Smooth muscle cell (in vitro differentiated cells): Measurements from ENCODE around the gene ERBB3. TPM values are rescaled to one million over a fixed set of nuclear protein-coding genes. Genes with fewer than 3 reads are reported as not detected.

Experiments used
- DNase-seq: peaks from one replicate; lab custom pipeline; 2025; ENCODE audit not compliant: unreplicated experiment; lab: John Stamatoyannopoulos, UW
- H2AFZ ChIP-seq: fragments of 200-600 bp; sonication (generic); 2 replicates; pipeline ENCODE4 v1.6.0; 2016; ENCODE audit warnings: antibody characterized with exemption, low read depth, mild to moderate bottlenecking
- H3F3A ChIP-seq: fragments of 200-600 bp; sonication (generic); 2 replicates; pipeline ENCODE4 v1.6.0; 2017; ENCODE audit warnings: antibody characterized with exemption, low read depth
- H3K27ac ChIP-seq: fragments of 200-600 bp; sonication (generic); 2 replicates; pipeline ENCODE4 v1.5.1; 2016; ENCODE audit warnings: low read depth, mild to moderate bottlenecking
- H3K27me3 ChIP-seq: fragments of 200-600 bp; sonication (generic); 2 replicates; pipeline ENCODE4 v1.6.1; 2016; ENCODE audit warnings: low read depth, mild to moderate bottlenecking
- H3K36me3 ChIP-seq: fragments of 200-600 bp; sonication (generic); 2 replicates; pipeline ENCODE4 v1.5.1; 2016; ENCODE audit warnings: low read depth
- H3K4me1 ChIP-seq: fragments of 200-600 bp; sonication (generic); 2 replicates; pipeline ENCODE4 v1.5.1; 2016; ENCODE audit warnings: low read depth
- H3K4me2 ChIP-seq: fragments of 200-600 bp; sonication (generic); 2 replicates; pipeline ENCODE4 v1.6.0; 2016; ENCODE audit warnings: mild to moderate bottlenecking
- H3K4me3 ChIP-seq: fragments of 200-600 bp; sonication (generic); 2 replicates; pipeline ENCODE4 v1.5.1; 2016; ENCODE audit warnings: mild to moderate bottlenecking
- H3K79me2 ChIP-seq: fragments of 200-600 bp; sonication (generic); 2 replicates; pipeline ENCODE4 v1.6.0; 2016; ENCODE audit warnings: low read depth, mild to moderate bottlenecking
- H3K9ac ChIP-seq: fragments of 200-600 bp; sonication (generic); 2 replicates; pipeline ENCODE4 v1.6.0; 2016; ENCODE audit warnings: low read depth
- H3K9me3 ChIP-seq: fragments of 200-600 bp; sonication (generic); replicated peaks from 2 replicates; pipeline ENCODE4 v1.5.1; 2016; ENCODE audit warnings: low read depth
- H4K20me1 ChIP-seq: fragments of 200-600 bp; sonication (generic); 2 replicates; pipeline ENCODE4 v1.6.0; 2016; ENCODE audit warnings: low read depth
- WGBS: methylation state at CpG from one replicate; pipeline ENCODE4 v1.1.7; 2016; ENCODE audit warnings: low lambda C conversion rate; 5-methylcytosine and 5-hydroxymethylcytosine counted together
- polyA plus RNA-seq: library from polyadenylated mRNA; unstranded; fragments of >200 nt; fragmentation: Nextera tagmentation; extraction: Ambion mirVana; gene quantifications from 2 replicates; pipeline ENCODE4 v1.2.1, GENCODE V29; 2016
- total RNA-seq: library from RNA; depleted of rRNA; stranded (reverse); fragments of >200 nt; gene quantifications from 2 replicates; pipeline ENCODE4 v1.2.3, GENCODE V29; 2014
- TF ChIP-seq, protein P1 (sequence below): fragments of 200-600 bp; sonication (generic); IDR thresholded peaks from 2 replicates; pipeline ENCODE4 v1.5.1; 2017; ENCODE audit warnings: borderline replicate concordance, mild to moderate bottlenecking, antibody characterized with exemption; ENCODE audit not compliant: insufficient read depth, poor library complexity, severe bottlenecking

The ERBB3 gene
- total and polyA plus RNA-seq, 2 experiments from 2014 or later, result 1.2 to 9.2 TPM

DNA sequence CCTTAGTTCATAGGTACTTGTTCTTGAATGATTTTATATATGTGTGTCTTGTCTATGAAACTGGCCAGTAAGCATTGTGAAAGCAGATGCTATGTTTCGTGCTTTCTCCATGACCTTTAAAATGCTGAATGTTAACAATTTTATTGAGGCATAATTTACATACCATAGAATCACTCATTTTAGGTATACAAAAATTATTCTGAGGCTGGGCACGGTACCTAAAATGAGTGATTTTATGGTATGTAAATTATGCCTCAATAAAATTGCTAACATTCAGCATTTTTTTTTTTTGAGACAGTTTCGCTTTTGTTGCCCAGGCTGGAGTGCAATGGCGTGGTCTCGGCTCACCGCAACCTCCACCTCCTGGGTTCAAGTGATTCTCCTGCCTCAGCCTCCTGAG, 54.9 kb downstream of the ERBB3 start:
- DNase-seq, result no peak
- H3K4me2 ChIP-seq, result no peak overlapping the region
- peaks cover 6% of the 10 kb centered on the region for H3K79me2 ChIP-seq
- H3K4me1 ChIP-seq, result peaks cover 1% of the 10 kb centered on the region
- TF ChIP-seq, protein P1, sequence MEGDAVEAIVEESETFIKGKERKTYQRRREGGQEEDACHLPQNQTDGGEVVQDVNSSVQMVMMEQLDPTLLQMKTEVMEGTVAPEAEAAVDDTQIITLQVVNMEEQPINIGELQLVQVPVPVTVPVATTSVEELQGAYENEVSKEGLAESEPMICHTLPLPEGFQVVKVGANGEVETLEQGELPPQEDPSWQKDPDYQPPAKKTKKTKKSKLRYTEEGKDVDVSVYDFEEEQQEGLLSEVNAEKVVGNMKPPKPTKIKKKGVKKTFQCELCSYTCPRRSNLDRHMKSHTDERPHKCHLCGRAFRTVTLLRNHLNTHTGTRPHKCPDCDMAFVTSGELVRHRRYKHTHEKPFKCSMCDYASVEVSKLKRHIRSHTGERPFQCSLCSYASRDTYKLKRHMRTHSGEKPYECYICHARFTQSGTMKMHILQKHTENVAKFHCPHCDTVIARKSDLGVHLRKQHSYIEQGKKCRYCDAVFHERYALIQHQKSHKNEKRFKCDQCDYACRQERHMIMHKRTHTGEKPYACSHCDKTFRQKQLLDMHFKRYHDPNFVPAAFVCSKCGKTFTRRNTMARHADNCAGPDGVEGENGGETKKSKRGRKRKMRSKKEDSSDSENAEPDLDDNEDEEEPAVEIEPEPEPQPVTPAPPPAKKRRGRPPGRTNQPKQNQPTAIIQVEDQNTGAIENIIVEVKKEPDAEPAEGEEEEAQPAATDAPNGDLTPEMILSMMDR, result no peak
- no peaks in the 10 kb centered on the region for H4K20me1 ChIP-seq
- peaks cover 20% of the 10 kb centered on the region for H3K36me3 ChIP-seq
- H3K9me3 ChIP-seq, result no peaks in the 10 kb centered on the region
- WGBS, result 95% methylated on average over 6 of the region's 6 CpGs
- no peak overlapping the region for H3K27ac ChIP-seq
- no peaks in the 10 kb centered on the region for H3F3A ChIP-seq
- H3K4me3 ChIP-seq, result no peak overlapping the region
- no peaks in the 10 kb centered on the region for H3K27me3 ChIP-seq
- no peak overlapping the region for H3K9ac ChIP-seq
- no peak overlapping the region for H2AFZ ChIP-seq

DNA sequence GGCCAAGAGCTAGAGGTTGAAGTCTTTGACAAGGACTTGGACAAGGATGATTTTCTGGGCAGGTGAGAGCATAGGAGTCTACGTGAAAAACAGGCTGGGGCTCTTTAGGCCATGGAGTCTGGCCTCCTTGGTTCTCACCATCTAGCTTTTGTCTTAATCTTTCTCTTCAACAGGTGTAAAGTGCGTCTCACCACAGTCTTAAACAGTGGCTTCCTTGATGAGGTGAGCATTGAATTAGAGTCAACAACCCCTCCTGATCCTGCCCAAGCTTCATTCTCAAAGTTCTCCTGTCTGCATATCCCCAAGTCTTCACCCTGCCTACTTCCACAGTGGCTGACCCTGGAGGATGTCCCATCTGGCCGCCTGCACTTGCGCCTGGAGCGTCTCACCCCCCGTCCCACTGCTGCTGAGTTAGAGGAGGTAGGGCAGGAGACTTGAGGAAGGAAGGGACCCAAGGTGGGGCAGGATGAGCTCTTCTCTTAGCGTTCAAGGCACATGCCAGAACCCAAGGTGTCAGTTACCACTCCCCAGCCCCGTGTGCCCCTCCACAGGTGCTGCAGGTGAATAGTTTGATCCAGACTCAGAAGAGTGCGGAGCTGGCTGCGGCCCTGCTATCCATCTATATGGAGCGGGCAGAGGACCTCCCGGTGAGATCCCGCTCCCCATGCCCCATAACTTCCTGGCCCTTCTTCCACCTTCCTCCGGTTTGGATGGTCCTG, 58.0 kb downstream of the ERBB3 start:
- Histone ChIP-seq H3K4me1 (no peaks in the 10 kb centered on the region), H3K79me2 (no peaks in the 10 kb centered on the region), H3K27ac (no peak overlapping the region), H4K20me1 (no peaks in the 10 kb centered on the region), H3K4me2 (no peak overlapping the region), H3K9ac (no peak overlapping the region), H3K9me3 (no peaks in the 10 kb centered on the region), H3K36me3 (peaks cover 30% of the 10 kb centered on the region), H3K27me3 (no peaks in the 10 kb centered on the region), H3F3A (no peaks in the 10 kb centered on the region), H2AFZ (no peak overlapping the region), H3K4me3 (no peak overlapping the region)
- TF ChIP-seq, protein P1, result no peak
- 97% methylated on average over 14 of the region's 14 CpGs for whole genome bisulfite sequencing
- no peak for DNase-seq

DNA sequence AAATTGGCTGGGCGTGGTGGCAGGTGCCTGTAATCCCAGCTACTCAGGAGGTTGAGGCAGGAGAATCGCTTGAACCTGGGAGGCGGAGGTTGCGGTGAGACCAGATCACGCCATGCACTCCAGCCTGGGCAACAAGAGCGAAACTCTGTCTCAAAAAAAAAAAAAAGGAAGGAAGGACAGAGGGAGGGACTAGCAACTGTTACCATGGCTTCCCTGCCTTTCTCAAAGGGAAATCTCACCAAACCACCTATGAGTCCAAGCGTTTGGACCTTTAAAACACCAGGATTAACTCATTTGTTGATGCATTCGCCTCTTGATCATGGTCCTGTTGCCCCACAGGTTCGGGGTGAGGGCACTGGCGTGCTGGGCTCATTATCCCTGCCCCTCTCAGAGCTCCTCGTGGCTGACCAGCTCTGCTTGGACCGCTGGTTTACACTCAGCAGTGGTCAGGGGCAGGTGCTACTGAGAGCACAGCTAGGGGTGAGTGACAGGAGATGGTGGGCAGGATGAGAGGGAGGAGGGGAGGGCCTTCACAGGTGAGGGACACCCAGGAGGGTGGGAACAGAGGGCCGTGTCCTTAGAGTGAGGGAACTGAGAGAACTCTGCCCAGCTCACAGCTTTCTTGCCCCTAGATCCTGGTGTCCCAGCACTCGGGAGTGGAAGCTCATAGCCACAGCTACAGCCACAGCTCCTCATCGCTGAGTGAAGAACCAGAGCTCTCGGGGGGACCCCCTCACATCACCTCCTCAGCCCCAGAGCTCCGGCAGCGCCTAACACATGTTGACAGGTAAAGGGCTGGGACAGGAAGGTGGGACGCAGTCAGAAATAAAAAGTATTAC, 62.2 kb downstream of the ERBB3 start:
- WGBS, result 96% methylated on average over 19 of the region's 19 CpGs
- H3K27me3 ChIP-seq, result no peaks in the 10 kb centered on the region
- no peak overlapping the region for H3K9ac ChIP-seq
- no peaks in the 10 kb centered on the region for H3K79me2 ChIP-seq
- H3F3A ChIP-seq, result no peaks in the 10 kb centered on the region
- no peak overlapping the region for H3K27ac ChIP-seq
- no peak overlapping the region for H3K4me2 ChIP-seq
- H2AFZ ChIP-seq, result no peak overlapping the region
- H3K9me3 ChIP-seq, result no peaks in the 10 kb centered on the region
- no peak overlapping the region for H3K4me3 ChIP-seq
- TF ChIP-seq, protein P1, result no peak
- no peaks in the 10 kb centered on the region for H3K4me1 ChIP-seq
- no peaks in the 10 kb centered on the region for H4K20me1 ChIP-seq
- H3K36me3 ChIP-seq, result peaks cover 30% of the 10 kb centered on the region
- no peak for DNase-seq
